Activated CD4-positive, alpha-beta T cell treated with anti-CD3 and anti-CD28 coated beads for 4 hours (primary cell): ENCODE measurements around the gene MTRR.

Experiments
- DNase-seq, 2 donors: peaks; one replicate each; pipeline ENCODE4 v3.0.0-alpha.2; 2020

Gene MTRR

DNA sequence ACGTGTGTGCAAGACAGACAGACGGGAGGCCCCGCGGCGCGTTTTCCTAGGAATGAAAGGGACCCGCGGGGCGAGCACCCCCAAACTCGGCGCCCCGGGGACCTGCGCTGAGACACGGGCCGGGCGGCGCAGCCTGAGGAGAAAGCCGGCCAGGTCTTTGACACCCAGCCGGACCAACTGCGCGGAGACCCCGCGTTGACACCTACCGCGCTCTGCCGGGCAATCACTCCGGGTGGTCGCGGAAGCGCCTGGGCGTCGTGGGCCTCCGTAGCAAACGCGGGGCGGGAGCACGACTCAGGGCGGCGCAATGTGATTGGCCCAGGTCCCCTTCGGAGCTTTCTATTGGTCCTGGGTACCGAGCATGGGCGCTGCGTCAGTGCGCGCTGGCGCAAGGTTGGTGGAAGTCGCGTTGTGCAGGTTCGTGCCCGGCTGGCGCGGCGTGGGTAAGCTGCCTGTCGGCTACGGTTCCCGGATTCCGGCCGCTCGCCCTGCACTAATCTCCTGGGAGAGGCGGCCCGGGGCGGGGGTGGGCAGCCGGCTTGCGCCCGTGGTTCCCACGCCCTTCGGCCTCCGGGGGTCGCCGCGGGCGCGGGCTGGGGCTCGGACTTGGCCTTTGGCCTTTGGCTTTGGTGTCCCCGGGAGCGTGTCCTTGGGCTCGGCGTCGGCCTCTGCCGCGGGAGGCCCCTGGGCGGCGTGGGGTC lies at the start of gene MTRR, which contains the start of gene FASTKD3:
MTRR (plus strand) TSS at position 376 of the 701 bp plus-strand sequence. CDS start 1,647 bp downstream, outside the sequence.
FASTKD3 (minus strand) TSS at position 259 of the 701 bp plus-strand sequence. CDS start 948 bp downstream, outside the sequence.
- DNase-seq: peak; percentile 85

- DNase-seq: no peak
These were observed 46.5 kb upstream of the MTRR start for GRCh38 chr5:7822449-7822848.

- no peak for DNase-seq
These were observed 45.4 kb upstream of the MTRR start for GRCh38 chr5:7823594-7823993.

DNA sequence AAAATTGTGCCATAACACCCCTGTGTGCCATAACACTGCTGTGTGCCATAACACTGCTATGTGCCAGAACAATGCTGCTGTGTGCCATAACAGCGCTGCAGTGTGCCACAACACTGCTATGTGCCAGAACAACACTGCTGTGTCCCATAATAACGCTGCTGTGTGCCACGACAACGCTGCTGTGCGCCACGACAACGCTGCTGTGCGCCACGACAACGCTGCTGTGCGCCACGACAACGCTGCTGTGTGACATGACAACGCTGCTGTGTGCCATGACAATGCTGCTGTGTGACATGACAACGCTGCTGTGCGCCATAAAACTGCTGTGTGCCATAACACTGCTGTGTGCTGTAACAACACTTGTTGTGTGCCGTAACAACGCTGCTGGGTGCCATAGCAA lies 44.0 kb upstream of the MTRR start:
- DNase-seq: no peak

GRCh38 chr5:7825630-7826029 lies 43.3 kb upstream of the MTRR start:
- DNase-seq: no peak

DNA sequence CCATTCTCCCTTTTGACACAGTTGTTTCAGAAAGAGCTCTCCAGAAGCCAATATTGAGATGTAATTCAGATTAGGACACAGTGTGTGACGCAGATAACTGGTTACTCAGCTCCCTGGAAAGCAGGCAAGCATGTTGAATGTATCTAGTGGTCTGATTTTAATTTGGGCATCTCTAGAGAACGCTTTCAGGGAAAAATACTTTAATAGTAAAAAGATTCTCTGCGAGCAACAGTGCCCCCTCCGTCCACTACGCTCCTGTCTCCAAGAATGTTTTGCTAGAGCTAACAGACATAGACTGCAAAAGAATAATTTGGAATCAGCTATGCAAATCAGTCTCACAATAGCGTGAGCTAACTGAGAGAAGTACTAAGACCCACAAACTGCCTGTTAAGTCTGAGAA lies 41.3 kb upstream of the MTRR start:
- DNase-seq: no peak

DNA sequence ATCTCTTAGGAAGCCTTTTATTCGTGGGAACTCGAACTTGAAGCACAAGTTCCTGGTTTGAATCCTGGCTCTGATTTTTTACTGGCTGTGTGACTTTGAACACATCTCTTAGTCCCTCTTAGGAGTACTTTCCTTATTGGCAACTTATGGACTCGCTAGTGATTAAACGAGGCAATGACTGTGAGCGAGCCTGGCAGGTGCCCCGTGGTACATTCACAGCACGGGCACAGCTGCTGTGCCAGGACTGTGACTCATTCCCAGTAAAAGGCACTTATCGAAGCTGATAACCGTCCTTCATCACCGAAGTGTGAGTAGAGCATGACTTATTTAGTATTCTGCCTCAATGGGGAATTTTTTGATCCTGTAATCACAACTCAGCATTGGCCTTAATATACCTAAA lies 40.7 kb upstream of the MTRR start:
- no peak for DNase-seq

- no peak for DNase-seq
These were observed 34.0 kb upstream of the MTRR start for GRCh38 chr5:7834982-7835381.

DNA sequence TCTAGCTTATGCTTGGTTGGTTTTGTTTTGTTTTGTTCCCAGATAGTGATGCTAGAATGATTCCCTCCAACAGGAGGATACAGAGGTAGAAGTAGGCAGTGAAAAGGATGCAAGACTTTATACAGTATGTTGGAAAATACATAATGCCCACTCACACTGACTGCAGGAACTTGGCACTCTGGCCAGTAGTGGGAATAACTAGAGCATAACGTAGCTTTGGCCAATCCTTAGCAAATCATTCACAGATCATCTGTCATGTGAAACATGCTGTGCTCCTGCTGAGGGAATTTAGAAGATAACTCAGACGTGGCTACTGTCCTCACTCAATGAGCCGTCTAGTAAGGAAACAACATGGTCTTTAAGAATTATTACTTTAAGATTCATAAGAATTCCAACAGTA lies 31.5 kb upstream of the MTRR start:
- DNase-seq: no peak

GRCh38 chr5:7842531-7842930 lies 26.4 kb upstream of the MTRR start:
- DNase-seq: no peak

DNA sequence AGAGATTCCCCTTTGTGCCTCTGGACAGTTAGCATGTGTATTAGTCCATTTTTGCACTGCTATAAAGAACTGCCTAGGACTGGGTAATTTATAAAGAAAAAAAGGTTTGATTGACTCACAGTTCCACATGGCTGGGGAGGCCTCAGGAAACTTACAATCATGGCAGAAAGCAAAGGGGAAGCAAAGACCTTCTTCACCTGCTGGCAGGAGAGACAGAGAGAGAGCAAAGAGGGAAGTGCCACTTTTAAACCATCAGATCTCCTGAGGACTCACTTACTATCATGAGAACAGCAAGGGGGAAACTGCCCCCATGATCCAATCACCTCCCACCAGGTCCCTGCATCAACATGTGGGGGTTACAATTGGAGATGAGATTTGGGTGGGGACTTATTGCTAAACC lies 24.0 kb upstream of the MTRR start:
- DNase-seq: no peak

DNA sequence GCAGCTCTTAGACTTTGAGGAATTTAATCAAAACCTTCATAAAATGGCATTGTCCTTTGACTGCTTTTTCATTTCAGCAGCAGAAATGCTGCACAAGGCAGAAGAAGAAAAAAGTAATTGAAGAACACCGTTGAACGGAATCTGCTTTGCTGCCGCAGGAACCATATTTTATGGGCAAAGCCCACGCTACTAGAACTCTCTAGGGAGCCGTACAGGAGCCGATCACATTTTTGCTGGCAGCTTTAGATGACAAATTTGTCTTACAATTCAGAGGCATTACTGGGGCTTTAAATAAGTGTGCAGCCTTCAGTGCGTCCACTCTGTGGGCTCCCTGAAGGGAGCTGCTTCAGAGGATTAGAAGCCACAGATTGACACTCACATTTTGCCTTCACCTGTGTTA lies 23.4 kb upstream of the MTRR start:
- no peak for DNase-seq

DNA sequence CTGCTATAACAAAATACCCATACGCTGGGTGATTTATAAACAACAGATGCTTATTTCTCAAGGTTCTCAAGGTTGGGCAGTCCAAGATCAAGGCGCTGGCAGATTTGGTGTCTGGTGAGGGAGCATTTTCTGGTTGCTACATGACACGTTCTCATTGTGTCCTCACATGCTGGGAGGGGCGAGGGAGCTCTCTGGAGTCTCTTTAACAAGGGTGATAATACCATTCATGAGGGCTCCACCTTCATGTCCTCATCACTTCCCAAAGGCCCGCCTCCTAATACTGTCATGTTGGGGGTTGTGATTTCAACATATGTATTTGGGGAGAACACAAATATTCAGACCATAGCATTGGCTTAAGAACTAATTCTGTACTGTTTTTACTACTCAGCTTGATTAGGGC lies 22.6 kb upstream of the MTRR start:
- no peak for DNase-seq

DNA sequence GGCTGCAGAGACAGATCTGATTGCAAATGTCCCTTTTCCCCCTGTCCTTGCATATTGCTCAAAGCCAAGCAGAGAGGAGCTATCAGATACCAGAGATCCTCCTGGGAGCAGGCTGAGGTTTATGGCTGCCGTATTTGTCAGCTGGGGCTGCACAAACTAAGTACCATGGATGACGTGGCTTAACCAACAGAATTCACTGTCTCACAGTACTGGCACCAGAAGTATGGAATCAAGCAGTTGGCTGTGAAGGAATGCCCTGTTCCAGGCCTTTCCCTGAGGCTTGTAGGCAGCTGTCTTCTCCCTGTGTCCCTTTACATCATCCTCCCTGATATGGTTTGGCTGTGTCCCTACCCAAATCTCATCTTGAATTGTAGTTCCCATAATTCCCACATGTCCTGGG lies 20.7 kb upstream of the MTRR start:
- DNase-seq: no peak

- peak in 1 of 2 donors; percentile 4 for DNase-seq
These were observed 19.1 kb upstream of the MTRR start for GRCh38 chr5:7849681-7850394.

GRCh38 chr5:7850395-7851239 lies 18.3 kb upstream of the MTRR start, which contains the start of gene CFAP90:
CFAP90 (minus strand) TSS chr5:7851133; CDS start chr5:7851021, 112 bp downstream.
- peak; percentile 29 to 48 for DNase-seq

GRCh38 chr5:7851240-7851592 lies 17.7 kb upstream of the MTRR start:
- DNase-seq: no peak

DNA sequence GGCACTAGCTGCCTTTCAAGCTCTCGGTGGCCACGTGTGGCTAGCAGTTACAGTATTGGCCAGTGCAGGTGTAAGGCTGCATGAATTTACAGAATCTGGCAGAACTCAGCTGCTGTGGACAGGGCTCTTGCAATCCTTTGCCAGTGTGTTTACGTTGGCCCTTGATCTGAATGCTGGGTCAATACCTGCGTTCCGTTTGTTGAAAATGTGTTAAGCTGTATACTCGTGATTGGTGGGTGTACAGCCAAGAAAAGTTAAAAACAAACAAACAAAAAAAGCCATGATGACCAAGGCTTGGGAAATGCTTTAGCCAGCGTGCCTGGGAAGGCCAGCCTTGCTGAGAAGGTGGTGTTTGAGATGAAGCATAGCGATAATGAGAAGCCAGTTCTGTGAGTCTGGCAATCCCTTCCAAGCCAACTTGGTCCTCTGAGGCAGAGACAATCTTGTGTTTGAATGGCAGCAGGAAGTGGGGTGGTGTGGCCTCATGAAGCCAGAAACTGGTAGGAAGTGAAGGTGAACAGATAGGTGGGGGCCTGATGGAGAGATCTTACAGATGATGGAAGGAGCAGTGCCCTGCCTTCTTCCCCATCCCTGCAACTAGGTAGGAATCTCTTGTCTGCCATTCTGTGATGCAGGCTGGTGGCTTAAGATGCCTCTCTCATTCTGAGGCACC lies 17.2 kb upstream of the MTRR start:
- no peak for DNase-seq

DNA sequence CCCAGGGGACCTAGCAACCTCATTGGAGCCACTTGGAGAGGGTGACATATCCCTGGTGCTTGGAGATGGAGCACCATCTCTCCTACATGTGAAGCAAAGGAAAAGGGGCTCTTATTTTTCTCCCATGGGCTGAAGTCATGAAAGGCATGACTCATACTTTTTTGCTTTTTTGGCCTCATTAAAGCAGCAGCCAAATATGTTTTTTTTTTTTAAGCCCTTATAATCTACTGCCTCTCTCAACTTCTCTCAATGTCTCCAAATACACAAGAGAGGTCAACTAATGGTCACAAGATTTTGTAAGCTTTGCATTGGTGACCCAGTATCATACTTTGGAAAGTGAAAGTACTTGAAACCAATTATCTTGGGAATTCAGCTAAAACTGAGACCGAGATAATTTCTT lies 16.4 kb upstream of the MTRR start:
- no peak for DNase-seq

- no peak for DNase-seq
These were observed 16.0 kb upstream of the MTRR start for GRCh38 chr5:7852988-7853387.

GRCh38 chr5:7855611-7856010 lies 13.3 kb upstream of the MTRR start:
- DNase-seq: no peak

DNA sequence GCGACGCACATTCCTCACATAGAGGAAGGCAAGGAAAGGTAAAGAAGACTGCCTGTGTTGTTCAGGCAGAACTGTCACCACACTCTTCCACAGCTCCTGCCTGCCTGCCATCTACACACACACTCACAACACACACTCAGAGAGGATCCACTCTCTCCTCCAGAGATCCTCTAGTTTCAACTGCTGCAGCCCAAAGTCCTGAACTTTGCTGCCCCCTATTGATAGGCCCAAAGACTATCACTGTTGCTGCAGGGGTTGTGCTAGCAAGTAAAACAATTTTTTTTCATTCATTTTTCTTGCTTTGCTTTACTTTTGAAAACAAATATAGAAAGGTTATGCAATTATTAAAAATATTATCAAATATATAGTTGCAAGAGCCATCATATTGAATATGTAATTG lies 12.1 kb upstream of the MTRR start:
- peak in 1 of 2 donors; percentile 16 for DNase-seq

- no peak for DNase-seq
These were observed 11.6 kb upstream of the MTRR start for GRCh38 chr5:7857361-7857760.
